Sciatic nerve (tissue), 2 donors: ENCODE measurements around the gene BLTP3A. TPM values are rescaled to one million over a fixed set of nuclear protein-coding genes. Genes with fewer than 3 reads are reported as not detected.
A peak's percentile ranks its signal among the peaks of the same experiment; 100 is the strongest.
"Not testable (repeated sequence)": the region's sequence is repeated elsewhere in the genome, so short reads cannot be mapped to it uniquely, and the experiment has no call there.

Experiments used
- ATAC-seq: fragments of 200-7000 bp; cut with Tn5 transposase; one replicate; pipeline ENCODE4 v1.9.1; 2020; ENCODE audit warnings: mild to moderate bottlenecking, moderate library complexity
- DNase-seq: peaks from one replicate; pipeline ENCODE4 v3.0.0-alpha.2; 2020; ENCODE audit warnings: low spot score
- intact Hi-C: fragments of 100-400 bp; cut with DNase I; formaldehyde crosslinking; loops from one replicate; pipeline ENCODE4 v1.14.2; 2022
- total RNA-seq: library from RNA; stranded (reverse); fragmentation: NEBNext Ultra II Directional; extraction: Animal tissue kit (Norgen Biotek cat#: 25700); gene quantifications from one replicate; pipeline ENCODE4 v1.2.1, GENCODE V29; 2021
- donor health status: DM: no; HTN: no; CAD: no.
- donor health status: DM: no; HTN: no; CAD: no.

Gene BLTP3A
- 13.6 TPM for total RNA-seq

GRCh38 chr6:34791701-34792604 is at the start of gene BLTP3A:
BLTP3A (plus strand) TSS chr6:34792083; CDS start chr6:34792251, 168 bp downstream.
- intact Hi-C loops, result no loop called here
- ATAC-seq, result peak; percentile 91

GRCh38 chr6:34742094-34742493 is 49.8 kb upstream of the BLTP3A start:
- DNase-seq, result no peak
- no peak for ATAC-seq
- intact Hi-C loops, result no loop called here

More at GRCh38 chr6:34791701-34792604, at the start of gene BLTP3A:
- peak; percentile 79 for DNase-seq

GRCh38 chr6:34743625-34744293 is 48.1 kb upstream of the BLTP3A start:
- no peak for ATAC-seq
- intact Hi-C loops, result no loop called here

GRCh38 chr6:34744294-34744647 is 47.6 kb upstream of the BLTP3A start:
- ATAC-seq, intact Hi-C loops: not testable (repeated sequence)
- DNase-seq, result peak; percentile 42

More at GRCh38 chr6:34743625-34744293, 48.1 kb upstream of the BLTP3A start:
- peak; percentile 25 for DNase-seq

GRCh38 chr6:34745277-34746103 is 46.4 kb upstream of the BLTP3A start:
- peak; percentile 31 for DNase-seq
- no peak for ATAC-seq
- intact Hi-C loops, result no loop called here

- intact Hi-C loops, result no loop called here
- ATAC-seq, result no peak
- DNase-seq, result peak; percentile 12
Observed at GRCh38 chr6:34746104-34746846, 45.6 kb upstream of the BLTP3A start.

- DNase-seq, result peak; percentile 7
- intact Hi-C loops, result no loop called here
- ATAC-seq, result no peak
Observed at GRCh38 chr6:34748757-34749156, 43.1 kb upstream of the BLTP3A start.

- intact Hi-C loops, DNase-seq: not testable (repeated sequence)
- ATAC-seq, result peak; percentile 18
Observed at GRCh38 chr6:34756513-34756856, 35.4 kb upstream of the BLTP3A start.

- intact Hi-C loops, result no loop called here
- ATAC-seq, result no peak
- DNase-seq, result no peak
Observed at GRCh38 chr6:34757687-34758274, 34.1 kb upstream of the BLTP3A start.

GRCh38 chr6:34760108-34760507 is 31.8 kb upstream of the BLTP3A start:
- intact Hi-C loops, result no loop called here
- ATAC-seq (no peak), DNase-seq (no peak)

GRCh38 chr6:34761681-34762080 is 30.2 kb upstream of the BLTP3A start:
- DNase-seq, ATAC-seq, intact Hi-C loops: not testable (repeated sequence)

- intact Hi-C loops, result no loop called here
- no peak for ATAC-seq
Observed at GRCh38 chr6:34768148-34768547, 23.7 kb upstream of the BLTP3A start.

GRCh38 chr6:34771727-34772126 is 20.2 kb upstream of the BLTP3A start:
- intact Hi-C loops, result no loop called here
- DNase-seq (no peak), ATAC-seq (no peak)

More at GRCh38 chr6:34768148-34768547, 23.7 kb upstream of the BLTP3A start:
- DNase-seq, result no peak

- peak; percentile 34 for ATAC-seq
Observed at GRCh38 chr6:34772940-34773339, 18.9 kb upstream of the BLTP3A start.

GRCh38 chr6:34773916-34774315 is 18.0 kb upstream of the BLTP3A start:
- peak; percentile 59 for ATAC-seq
- DNase-seq, result no peak
- intact Hi-C loops, result no loop called here

More at GRCh38 chr6:34772940-34773339, 18.9 kb upstream of the BLTP3A start:
- intact Hi-C loops, result no loop called here
- no peak for DNase-seq

GRCh38 chr6:34774967-34775366 is 16.9 kb upstream of the BLTP3A start:
- intact Hi-C loops, result no loop called here
- ATAC-seq (no peak), DNase-seq (no peak)

GRCh38 chr6:34785375-34785774 is 6.5 kb upstream of the BLTP3A start:
- ATAC-seq, intact Hi-C loops, DNase-seq: not testable (repeated sequence)

GRCh38 chr6:34787152-34787551 is 4.7 kb upstream of the BLTP3A start:
- DNase-seq, ATAC-seq, intact Hi-C loops: not testable (repeated sequence)
